NCI-H2029 treated with DMSO at 0.1 percent for 48 hours (cell line): Measurements from ENCODE around the gene RPL22.
"Not testable (repeated sequence)": the region's sequence is repeated elsewhere in the genome, so short reads cannot be mapped to it uniquely, and the experiment has no call there.

Source experiments
- DNase-seq: peaks from one replicate; lab custom pipeline; 2025; lab: John Stamatoyannopoulos, UW

RPL22 gene

GRCh38 chr1:6233376-6233775 lies 34.0 kb upstream of the RPL22 start:
- DNase-seq = no peak

GRCh38 chr1:6225651-6226050 lies 26.3 kb upstream of the RPL22 start:
- no peak for DNase-seq

DNA sequence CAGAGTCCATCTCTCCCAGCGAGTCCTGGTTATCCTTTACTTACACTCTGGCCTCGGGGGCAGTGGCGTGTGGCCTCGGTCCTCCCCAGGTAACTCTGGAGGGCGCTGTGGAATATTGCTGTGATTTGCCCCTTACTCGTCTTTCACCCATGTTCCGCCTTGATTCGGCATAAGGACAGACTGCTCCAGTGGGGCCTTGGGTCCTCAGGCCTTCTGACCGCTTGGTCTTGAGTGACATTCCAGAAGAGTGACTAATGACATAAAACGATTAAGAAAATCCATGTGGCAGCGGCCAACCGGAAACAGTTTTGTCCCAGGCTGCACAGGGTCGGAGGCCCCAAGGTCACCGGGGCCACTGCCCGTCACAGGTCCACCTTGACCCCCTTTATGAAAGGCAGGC lies 25.3 kb upstream of the RPL22 start:
- no peak for DNase-seq

GRCh38 chr1:6223617-6224016 lies 24.2 kb upstream of the RPL22 start:
- DNase-seq = no peak

- no peak for DNase-seq
Observed at GRCh38 chr1:6222636-6223035, 23.2 kb upstream of the RPL22 start.

DNA sequence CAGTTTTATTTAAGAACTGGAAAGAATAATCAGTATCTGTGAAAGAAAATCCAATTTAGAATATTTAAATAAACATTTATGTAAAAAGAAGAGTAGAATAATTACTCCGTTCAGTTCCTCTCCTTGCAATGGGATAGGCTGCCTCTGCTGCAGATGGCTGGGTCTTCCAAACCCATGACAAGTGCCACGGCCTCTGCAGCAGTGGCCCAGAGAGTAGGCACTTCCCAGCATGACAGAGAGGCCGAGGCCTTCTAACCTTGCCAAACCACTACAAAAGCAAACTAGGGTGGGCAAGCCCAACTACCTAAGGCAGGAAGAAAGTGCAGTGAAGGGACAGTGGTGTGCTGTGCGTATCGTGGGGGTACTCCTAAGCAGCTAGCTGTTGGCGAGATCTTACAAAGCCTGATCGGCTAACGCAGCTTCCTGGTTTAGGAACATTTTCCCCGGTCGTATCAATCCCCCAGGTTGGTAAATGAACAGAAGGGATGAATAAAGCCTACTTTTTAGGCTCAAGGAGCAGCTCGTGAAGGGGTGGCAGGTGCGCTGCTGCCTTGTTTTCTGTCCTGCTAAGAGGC lies 21.9 kb upstream of the RPL22 start:
- DNase-seq = no peak

DNA sequence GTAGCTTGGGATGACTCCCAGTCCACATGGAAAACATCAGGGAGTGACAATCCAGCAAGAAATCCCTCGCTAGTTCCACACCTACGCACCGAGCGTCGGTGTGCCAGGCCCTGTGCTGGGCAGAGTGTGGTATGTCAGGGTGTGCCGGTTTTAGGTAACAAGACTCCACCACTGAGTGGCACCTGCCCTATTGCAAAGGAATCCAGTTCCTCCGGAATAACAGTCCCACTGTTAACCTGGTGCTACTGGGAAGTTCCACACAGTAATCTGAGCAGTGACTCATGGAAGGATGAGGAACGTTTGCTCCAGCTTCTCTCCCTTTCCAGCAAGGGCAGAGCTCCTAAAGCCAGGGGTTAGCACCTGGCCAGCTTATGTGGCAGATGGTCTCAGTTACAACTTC lies 20.8 kb upstream of the RPL22 start:
- no peak for DNase-seq

DNA sequence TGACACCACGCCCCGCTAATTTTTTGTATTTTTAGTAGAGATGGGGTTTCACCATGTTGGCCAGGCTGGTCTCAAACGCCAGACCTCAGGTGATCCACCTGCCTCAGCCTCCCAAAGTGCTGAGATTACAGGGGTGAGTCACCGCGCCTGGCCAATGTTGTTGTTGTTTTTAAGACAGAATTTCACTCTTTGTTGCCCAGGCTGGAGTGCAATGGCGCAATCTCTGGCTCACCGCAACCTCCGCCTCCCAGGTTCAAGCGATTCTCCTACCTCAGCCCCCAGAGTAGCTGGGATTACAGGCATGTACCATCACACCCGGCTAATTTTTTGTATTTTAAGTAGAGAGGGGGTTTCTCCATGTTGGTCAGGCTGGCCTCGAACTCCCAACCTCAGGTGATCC lies 20.2 kb upstream of the RPL22 start:
- not testable (repeated sequence) for DNase-seq

- no peak for DNase-seq
Observed at GRCh38 chr1:6218375-6219164, 19.2 kb upstream of the RPL22 start.

- DNase-seq = no peak
Observed at GRCh38 chr1:6212193-6212959, 13.0 kb upstream of the RPL22 start.

DNA sequence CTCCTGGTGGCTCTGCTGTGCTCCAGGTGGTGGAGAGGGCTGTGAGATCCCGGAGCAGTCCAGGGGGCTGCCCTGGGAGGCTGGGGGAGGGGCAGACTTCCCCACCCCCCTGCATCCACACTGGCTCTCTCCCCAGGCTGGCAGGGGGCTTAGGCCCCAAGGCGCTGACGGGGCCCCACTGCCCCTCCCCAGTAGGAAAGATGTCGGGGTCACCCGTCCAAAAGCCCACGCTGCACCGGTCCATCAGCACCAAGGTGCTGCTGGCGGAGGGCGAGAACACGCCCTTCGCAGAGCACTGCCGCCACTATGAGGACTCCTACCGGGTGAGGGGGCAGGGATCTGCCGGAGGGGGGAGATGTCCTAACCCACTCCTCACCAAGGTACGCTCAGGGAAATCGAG lies 12.3 kb upstream of the RPL22 start:
- no peak for DNase-seq

- no peak for DNase-seq
Observed at GRCh38 chr1:6210591-6211355, 11.4 kb upstream of the RPL22 start.

- DNase-seq = no peak
Observed at GRCh38 chr1:6209661-6210580, 10.5 kb upstream of the RPL22 start.

- no peak for DNase-seq
Observed at GRCh38 chr1:6208723-6209660, 9.6 kb upstream of the RPL22 start.

DNA sequence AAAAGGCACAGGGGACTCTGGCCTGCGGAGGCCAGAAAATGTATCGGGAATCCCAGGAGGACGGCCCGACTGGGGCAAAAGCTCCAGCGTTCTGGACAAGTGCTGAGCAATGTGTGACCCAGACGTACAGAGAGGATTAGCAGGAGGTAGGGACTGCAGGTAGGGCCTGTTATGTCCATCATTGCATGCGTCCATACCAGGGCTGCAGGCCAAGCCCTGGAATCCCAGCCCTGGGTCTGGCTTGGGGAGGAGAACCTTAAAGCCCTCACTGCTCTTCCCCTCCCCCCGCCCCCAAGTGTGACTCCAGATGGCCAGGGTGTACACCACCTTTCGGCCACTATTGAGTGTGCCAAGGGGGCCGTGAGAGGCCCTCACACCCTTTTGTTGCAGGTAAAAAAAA lies 8.5 kb upstream of the RPL22 start:
- DNase-seq = no peak

- DNase-seq = no peak
Observed at GRCh38 chr1:6207075-6207885, 7.9 kb upstream of the RPL22 start.

DNA sequence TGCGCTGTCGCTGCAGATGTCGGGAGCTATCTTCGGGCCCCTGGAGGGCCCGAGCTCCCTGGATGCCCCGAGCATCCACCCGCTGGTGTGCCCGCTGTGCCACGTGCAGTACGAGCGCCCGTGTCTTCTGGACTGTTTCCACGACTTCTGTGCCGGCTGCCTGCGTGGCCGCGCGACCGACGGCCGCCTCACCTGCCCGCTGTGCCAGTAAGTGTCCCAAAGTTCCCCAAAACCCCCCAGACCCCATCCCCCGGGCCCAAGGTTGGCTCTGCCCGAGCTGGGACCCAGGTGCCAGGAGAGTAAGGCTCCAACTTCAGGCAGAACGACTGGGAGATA lies 7.1 kb upstream of the RPL22 start:
- no peak for DNase-seq

- DNase-seq = no peak
Observed at GRCh38 chr1:6205849-6206519, 6.6 kb upstream of the RPL22 start, which contains the start of gene RNF207. Gene RNF207, plus strand, starts transcription at chr1:6206119. Its CDS starts 417 bp downstream, at chr1:6206536.

DNA sequence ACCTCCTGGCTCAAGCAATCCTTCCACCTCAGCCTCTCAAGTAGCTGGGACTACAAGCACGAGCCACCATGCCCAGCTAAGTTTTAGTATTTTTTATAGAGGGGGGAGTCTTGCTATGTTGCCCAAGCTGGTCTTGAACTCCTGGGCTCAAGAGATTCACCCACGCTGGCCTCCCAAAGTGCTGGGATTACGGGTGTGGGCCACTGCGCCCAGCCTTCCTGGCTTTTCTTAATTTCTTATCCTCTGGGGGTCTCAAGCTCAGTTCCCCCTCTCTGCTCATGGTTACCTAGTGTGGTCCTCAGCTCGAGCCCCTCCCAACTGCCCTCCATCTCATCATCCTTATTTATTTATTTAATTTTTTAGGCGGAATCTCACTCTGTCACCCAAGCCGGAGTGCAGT lies 2.9 kb upstream of the RPL22 start:
- no peak for DNase-seq
